Measurements from ENCODE around the gene RAD51D. TPM values are rescaled to one million over a fixed set of nuclear protein-coding genes. Genes with fewer than 3 reads are reported as not detected.

RAD51D gene
- polyA plus RNA-seq, 1 donor from 2014 or later = 19.0 TPM

- no peaks in the 10 kb centered on the region for H4K20me1 ChIP-seq (ENCODE audit: insufficient read depth)
- no peaks in the 10 kb centered on the region for H3K9me2 ChIP-seq (ENCODE audit: insufficient read depth, low read length)
- H3K4me3 ChIP-seq (ENCODE audit: low read length) = no peak overlapping the region
- no peak overlapping the region for H3K9ac ChIP-seq (ENCODE audit: low read length)
- H2AFZ ChIP-seq (ENCODE audit: low read depth, low read length) = no peak overlapping the region
- H3K4me2 ChIP-seq (ENCODE audit: low read length) = no peak overlapping the region
- no peaks in the 10 kb centered on the region for H3K9me3 ChIP-seq (ENCODE audit: low read length)
- H3K36me3 ChIP-seq (ENCODE audit: insufficient read depth, low read length) = no peaks in the 10 kb centered on the region
- peaks cover 4% of the 10 kb centered on the region for H3K79me2 ChIP-seq (replicated peaks; ENCODE audit: insufficient read depth, low read length)
- TF ChIP-seq POLR2AphosphoS5 (IDR thresholded peaks at IDR 0.05) = no peak
- TF ChIP-seq EZH2 (IDR thresholded peaks at IDR 0.05; ENCODE audit: borderline replicate concordance, insufficient read depth, low read length, poor library complexity, severe bottlenecking) = no peak
- no peak for TF ChIP-seq REST (IDR thresholded peaks at IDR 0.05; ENCODE audit: borderline replicate concordance)
- TF ChIP-seq EP300 (conservative IDR thresholded peaks at IDR 0.05; ENCODE audit: poor library complexity, severe bottlenecking) = no peak
- no peak for TF ChIP-seq MXI1 (conservative IDR thresholded peaks at IDR 0.05; ENCODE audit: poor library complexity, severe bottlenecking)
- TF ChIP-seq SMC3 (conservative IDR thresholded peaks at IDR 0.05; ENCODE audit: poor library complexity) = no peak
- TF ChIP-seq CTCF (IDR thresholded peaks at IDR 0.05; ENCODE audit: poor library complexity, severe bottlenecking) = no peak
- H3F3A ChIP-seq (ENCODE audit: insufficient read depth, low read length, poor library complexity, severe bottlenecking) = no peaks in the 10 kb centered on the region
- H3K27me3 ChIP-seq (ENCODE audit: insufficient read depth, low read depth, low read length) = no peaks in the 10 kb centered on the region
- no peak overlapping the region for H3K27ac ChIP-seq (ENCODE audit: low read length)
Measured at GRCh38 chr17:35080536-35080935, 39.1 kb downstream of the RAD51D start.

- H3K36me3 ChIP-seq (ENCODE audit: insufficient read depth, low read length) = no peaks in the 10 kb centered on the region
- H3K27me3 ChIP-seq (ENCODE audit: insufficient read depth, low read depth, low read length) = no peaks in the 10 kb centered on the region
- no peaks in the 10 kb centered on the region for H3K9me3 ChIP-seq (ENCODE audit: low read length)
- H3K4me2 ChIP-seq (ENCODE audit: low read length) = no peak overlapping the region
- no peak overlapping the region for H3K4me3 ChIP-seq (ENCODE audit: low read length)
- H4K20me1 ChIP-seq (ENCODE audit: insufficient read depth) = no peaks in the 10 kb centered on the region
- no peaks in the 10 kb centered on the region for H3F3A ChIP-seq (ENCODE audit: insufficient read depth, low read length, poor library complexity, severe bottlenecking)
- H3K27ac ChIP-seq (ENCODE audit: low read length) = no peak overlapping the region
- TF ChIP-seq RAD21 (conservative IDR thresholded peaks at IDR 0.05) = no peak
- peaks cover under 1% of the 10 kb centered on the region for H3K79me2 ChIP-seq (replicated peaks; ENCODE audit: insufficient read depth, low read length)
- H2AFZ ChIP-seq (ENCODE audit: low read depth, low read length) = no peak overlapping the region
- no peak overlapping the region for H3K9ac ChIP-seq (ENCODE audit: low read length)
- H3K9me2 ChIP-seq (ENCODE audit: insufficient read depth, low read length) = no peaks in the 10 kb centered on the region
Measured at GRCh38 chr17:35079547-35080423, 39.9 kb downstream of the RAD51D start.

All from neural cell (in vitro differentiated cells).